LNCAP (cell line): Measurements from ENCODE around the gene SIX5.

Source experiments
- CTCF ChIP-seq: fragments of 450-650 bp; IDR thresholded peaks from 2 replicates; pipeline ENCODE4 v1.5.1; 2017; ENCODE audit warnings: mild to moderate bottlenecking

SIX5 gene

GRCh38 chr19:45769821-45770191, 754 bp upstream of the SIX5 start:
- no peak for TF ChIP-seq CTCF

- TF ChIP-seq CTCF: no peak
Observed at GRCh38 chr19:45768655-45768983, 433 bp downstream of the SIX5 start.

GRCh38 chr19:45767881-45768654, 984 bp downstream of the SIX5 start:
- TF ChIP-seq CTCF: no peak

GRCh38 chr19:45767410-45767880, 1.6 kb downstream of the SIX5 start:
- TF ChIP-seq CTCF: no peak

GRCh38 chr19:45766869-45767346, 2.1 kb downstream of the SIX5 start:
- no peak for TF ChIP-seq CTCF

GRCh38 chr19:45766296-45766868, 2.7 kb downstream of the SIX5 start:
- no peak for TF ChIP-seq CTCF

GRCh38 chr19:45765702-45766295, 3.3 kb downstream of the SIX5 start:
- TF ChIP-seq CTCF: no peak
